Transverse colon (tissue), 3 donors: ENCODE results near the gene TOR1AIP1.

Source experiments
- CTCF ChIP-seq, 5 experiments: fragments of 200-600 bp in 3 of 5; fragments of 450-650 bp in 2 of 5; sonication (generic) in 3 of 5; IDR thresholded peaks; 1 replicate in 2 of 5; 2 replicates in 3 of 5; pipeline ENCODE4 v1.5.1; 2016 to 2017; ENCODE audit warnings: antibody characterized with exemption in 5 of 5, inconsistent platforms in 3 of 5, mild to moderate bottlenecking in 2 of 5, moderate library complexity in 1 of 5
- EP300 ChIP-seq: sonication (generic); formaldehyde crosslinking; IDR thresholded peaks from one replicate; pipeline ENCODE4 v1.6.1; 2017; ENCODE audit warnings: antibody characterized with exemption, low read depth
- POLR2A ChIP-seq: fragments of 450-650 bp; IDR thresholded peaks from one replicate; pipeline ENCODE4 v1.6.1; 2016; ENCODE audit warnings: antibody characterized with exemption, mild to moderate bottlenecking, moderate library complexity

- no peak for TF ChIP-seq POLR2A
- no peak for TF ChIP-seq CTCF (IDR thresholded peaks at IDR 0.05)
- no peak for TF ChIP-seq EP300
Measured at GRCh38 chr1:179917601-179918429, 35.7 kb downstream of the TOR1AIP1 start.
